ENCODE results near the gene DNAI4.

DNA sequence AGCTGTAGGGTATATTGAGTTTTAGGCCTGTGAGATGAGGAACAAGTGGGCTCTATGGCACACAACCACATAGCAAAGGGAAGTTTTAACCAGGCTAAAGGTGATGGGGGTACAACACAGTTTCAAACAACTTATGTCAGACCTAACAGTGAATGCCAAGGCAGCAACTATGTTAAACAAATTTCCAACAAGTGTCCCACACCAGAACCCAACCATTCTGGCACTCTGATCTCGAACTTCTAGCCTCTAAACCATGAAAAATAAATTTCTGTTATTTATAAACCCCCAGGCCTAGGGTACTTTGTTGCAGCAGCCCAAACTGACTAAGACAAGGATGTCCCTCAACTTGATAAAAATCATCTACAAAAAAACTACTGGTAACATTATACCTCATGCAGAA lies 71.3 kb downstream of the DNAI4 start:
- TF ChIP-seq CHD2 (IDR thresholded peaks at IDR 0.05; ENCODE audit: low read depth, low read length) (no peak), POLR2AphosphoS5 (IDR thresholded peaks at IDR 0.05; ENCODE audit: control insufficient read depth, insufficient read depth, low read depth, low read length) (no peak), POLR2A (conservative IDR thresholded peaks at IDR 0.05) (no peak)
